Measurements from ENCODE around the gene TEX53.

Gene TEX53

GRCh38 chr9:114689813-114690212, 32.2 kb upstream of the TEX53 start:
- TF ChIP-seq CTCF (IDR thresholded peaks at IDR 0.05; ENCODE audit: low read length) (no peak), EZH2phosphoT487 (IDR thresholded peaks at IDR 0.05; ENCODE audit: low read length) (no peak), EZH2 (optimal IDR thresholded peaks at IDR 0.05; ENCODE audit: low read depth, low read length) (no peak)
- Histone ChIP-seq H3K79me2 (ENCODE audit: low read length) (no peaks in the 10 kb centered on the region), H3K27ac (ENCODE audit: low read length) (no peak overlapping the region), H3K4me2 (ENCODE audit: low read depth, low read length) (no peak overlapping the region), H3K36me3 (replicated peaks; ENCODE audit: insufficient read depth, low read length) (no peaks in the 10 kb centered on the region), H3F3A (ENCODE audit: insufficient read depth, low read length) (no peaks in the 10 kb centered on the region; the same call in 1 of the 2 replicates), H3K9me3 (replicated peaks; ENCODE audit: insufficient read depth, low read length) (no peaks in the 10 kb centered on the region), H2AFZ (ENCODE audit: low read length) (no peak overlapping the region), H4K20me1 (ENCODE audit: insufficient read depth, low read length) (no peaks in the 10 kb centered on the region), H3K4me1 (ENCODE audit: low read length) (peaks cover 9% of the 10 kb centered on the region), H3K4me3 (ENCODE audit: low read length) (no peak overlapping the region), H3K9ac (ENCODE audit: low read length) (no peak overlapping the region), H3K9me2 (replicated peaks; ENCODE audit: insufficient read depth, low read length) (no peaks in the 10 kb centered on the region; the same call in 1 of the 2 replicates), H3K27me3 (replicated peaks; ENCODE audit: insufficient read depth, low read length) (no peaks in the 10 kb centered on the region)
- no peak for DNase-seq

- DNase-seq = no peak
- H3K9me2 ChIP-seq (replicated peaks; ENCODE audit: insufficient read depth, low read length) = no peaks in the 10 kb centered on the region; the same call in 1 of the 2 replicates
- no peaks in the 10 kb centered on the region for H3K36me3 ChIP-seq (replicated peaks; ENCODE audit: insufficient read depth, low read length)
- H3K4me3 ChIP-seq (ENCODE audit: low read length) = no peak overlapping the region
- no peak overlapping the region for H3K4me2 ChIP-seq (ENCODE audit: low read depth, low read length)
- no peaks in the 10 kb centered on the region for H3K9me3 ChIP-seq (replicated peaks; ENCODE audit: insufficient read depth, low read length)
- no peak overlapping the region for H3K27ac ChIP-seq (ENCODE audit: low read length)
- TF ChIP-seq EZH2phosphoT487 (IDR thresholded peaks at IDR 0.05; ENCODE audit: low read length) = no peak
- no peaks in the 10 kb centered on the region for H3K27me3 ChIP-seq (replicated peaks; ENCODE audit: insufficient read depth, low read length)
- no peaks in the 10 kb centered on the region for H4K20me1 ChIP-seq (ENCODE audit: insufficient read depth, low read length)
- H3F3A ChIP-seq (ENCODE audit: insufficient read depth, low read length) = no peaks in the 10 kb centered on the region
- peaks cover 1% of the 10 kb centered on the region; the same call in 1 of the 2 replicates for H3K4me1 ChIP-seq (ENCODE audit: low read length)
- no peaks in the 10 kb centered on the region for H3K79me2 ChIP-seq (ENCODE audit: low read length)
- H3K9ac ChIP-seq (ENCODE audit: low read length) = no peak overlapping the region
- no peak overlapping the region for H2AFZ ChIP-seq (ENCODE audit: low read length)
Observed at GRCh38 chr9:114688909-114689610, 31.5 kb upstream of the TEX53 start.

- TF ChIP-seq EZH2phosphoT487 (IDR thresholded peaks at IDR 0.05; ENCODE audit: low read length) = no peak
- no peak for TF ChIP-seq CTCF (IDR thresholded peaks at IDR 0.05; ENCODE audit: low read length)
- TF ChIP-seq EZH2 (optimal IDR thresholded peaks at IDR 0.05; ENCODE audit: low read depth, low read length) = no peak
- Histone ChIP-seq H3K9me3 (replicated peaks; ENCODE audit: insufficient read depth, low read length) (no peaks in the 10 kb centered on the region), H3K9me2 (replicated peaks; ENCODE audit: insufficient read depth, low read length) (no peaks in the 10 kb centered on the region; the same call in 1 of the 2 replicates), H3K4me2 (ENCODE audit: low read depth, low read length) (no peak overlapping the region), H2AFZ (ENCODE audit: low read length) (no peak overlapping the region), H3K4me3 (ENCODE audit: low read length) (no peak overlapping the region), H4K20me1 (ENCODE audit: insufficient read depth, low read length) (no peaks in the 10 kb centered on the region), H3K27me3 (replicated peaks; ENCODE audit: insufficient read depth, low read length) (no peaks in the 10 kb centered on the region), H3K36me3 (replicated peaks; ENCODE audit: insufficient read depth, low read length) (no peaks in the 10 kb centered on the region), H3K79me2 (ENCODE audit: low read length) (no peaks in the 10 kb centered on the region), H3K9ac (ENCODE audit: low read length) (no peak overlapping the region), H3K4me1 (ENCODE audit: low read length) (no peaks in the 10 kb centered on the region), H3K27ac (ENCODE audit: low read length) (no peak overlapping the region), H3F3A (ENCODE audit: insufficient read depth, low read length) (no peaks in the 10 kb centered on the region)
- no peak for DNase-seq
Observed at GRCh38 chr9:114688379-114688778, 30.8 kb upstream of the TEX53 start.

- H3K27me3 ChIP-seq (replicated peaks; ENCODE audit: insufficient read depth, low read length) = no peaks in the 10 kb centered on the region
- no peak overlapping the region for H3K4me2 ChIP-seq (ENCODE audit: low read depth, low read length)
- DNase-seq = no peak
- H3K79me2 ChIP-seq (ENCODE audit: low read length) = no peaks in the 10 kb centered on the region
- H3K9me2 ChIP-seq (replicated peaks; ENCODE audit: insufficient read depth, low read length) = no peaks in the 10 kb centered on the region; the same call in 1 of the 2 replicates
- H4K20me1 ChIP-seq (ENCODE audit: insufficient read depth, low read length) = no peaks in the 10 kb centered on the region
- no peak overlapping the region for H2AFZ ChIP-seq (ENCODE audit: low read length)
- H3K36me3 ChIP-seq (replicated peaks; ENCODE audit: insufficient read depth, low read length) = no peaks in the 10 kb centered on the region
- H3F3A ChIP-seq (ENCODE audit: insufficient read depth, low read length) = no peaks in the 10 kb centered on the region
- TF ChIP-seq EZH2 (optimal IDR thresholded peaks at IDR 0.05; ENCODE audit: low read depth, low read length) = no peak
- TF ChIP-seq CTCF (IDR thresholded peaks at IDR 0.05; ENCODE audit: low read length) = no peak
- no peak for TF ChIP-seq EZH2phosphoT487 (IDR thresholded peaks at IDR 0.05; ENCODE audit: low read length)
- H3K4me1 ChIP-seq (ENCODE audit: low read length) = no peaks in the 10 kb centered on the region
- H3K27ac ChIP-seq (ENCODE audit: low read length) = no peak overlapping the region
- no peaks in the 10 kb centered on the region for H3K9me3 ChIP-seq (replicated peaks; ENCODE audit: insufficient read depth, low read length)
- no peak overlapping the region for H3K9ac ChIP-seq (ENCODE audit: low read length)
- no peak overlapping the region for H3K4me3 ChIP-seq (ENCODE audit: low read length)
Observed at GRCh38 chr9:114687034-114687433, 29.4 kb upstream of the TEX53 start.
